ENCODE results near the gene RBBP5. TPM values are rescaled to one million over a fixed set of nuclear protein-coding genes. Genes with fewer than 3 reads are reported as not detected.
A peak's percentile ranks its signal among the peaks of the same experiment; 100 is the strongest.

The RBBP5 gene
- polyA plus RNA-seq, 1 experiment, result 16.0 TPM

DNA sequence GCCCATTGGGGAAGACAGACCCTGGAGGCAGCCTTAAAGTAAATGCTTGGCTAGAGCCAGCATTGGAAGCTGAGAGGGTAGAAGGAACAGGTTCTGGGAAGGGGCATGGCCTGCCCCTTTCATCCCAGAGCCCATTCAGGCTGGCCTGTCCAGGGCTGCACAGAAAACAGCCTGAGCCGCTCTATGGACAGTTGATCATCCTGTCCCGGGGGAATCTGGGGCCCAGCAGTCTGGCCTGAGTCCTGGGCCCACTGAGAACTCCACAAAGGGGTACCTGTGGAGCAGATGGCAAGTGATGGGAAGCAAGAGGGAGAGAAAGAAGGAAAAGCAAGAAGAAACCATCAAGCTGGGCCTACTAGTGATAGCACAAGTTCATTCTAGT lies 50.8 kb downstream of the RBBP5 start:
- no peak for DNase-seq (ENCODE audit: low read depth, low spot score)
- Histone ChIP-seq H3K27me3 (ENCODE audit: control insufficient read depth, insufficient read depth, low read length) (peaks cover 12% of the 10 kb centered on the region), H3K4me3 (ENCODE audit: low read depth, low read length) (no peak overlapping the region), H3K27ac (ENCODE audit: low read depth, low read length) (no peak overlapping the region), H3K9me3 (ENCODE audit: control insufficient read depth, insufficient read depth, low read length) (no peaks in the 10 kb centered on the region; the same call in 1 of the 2 replicates)
- TF ChIP-seq, protein P1, sequence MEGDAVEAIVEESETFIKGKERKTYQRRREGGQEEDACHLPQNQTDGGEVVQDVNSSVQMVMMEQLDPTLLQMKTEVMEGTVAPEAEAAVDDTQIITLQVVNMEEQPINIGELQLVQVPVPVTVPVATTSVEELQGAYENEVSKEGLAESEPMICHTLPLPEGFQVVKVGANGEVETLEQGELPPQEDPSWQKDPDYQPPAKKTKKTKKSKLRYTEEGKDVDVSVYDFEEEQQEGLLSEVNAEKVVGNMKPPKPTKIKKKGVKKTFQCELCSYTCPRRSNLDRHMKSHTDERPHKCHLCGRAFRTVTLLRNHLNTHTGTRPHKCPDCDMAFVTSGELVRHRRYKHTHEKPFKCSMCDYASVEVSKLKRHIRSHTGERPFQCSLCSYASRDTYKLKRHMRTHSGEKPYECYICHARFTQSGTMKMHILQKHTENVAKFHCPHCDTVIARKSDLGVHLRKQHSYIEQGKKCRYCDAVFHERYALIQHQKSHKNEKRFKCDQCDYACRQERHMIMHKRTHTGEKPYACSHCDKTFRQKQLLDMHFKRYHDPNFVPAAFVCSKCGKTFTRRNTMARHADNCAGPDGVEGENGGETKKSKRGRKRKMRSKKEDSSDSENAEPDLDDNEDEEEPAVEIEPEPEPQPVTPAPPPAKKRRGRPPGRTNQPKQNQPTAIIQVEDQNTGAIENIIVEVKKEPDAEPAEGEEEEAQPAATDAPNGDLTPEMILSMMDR (IDR thresholded peaks at IDR 0.05; ENCODE audit: low read depth, low read length), result no peak
- ChIA-PET POLR2A (interaction anchor here (1.2 kb wide), 1 partner anchor 51 kb away, joined by 7 read pairs; the partner anchor contains the start of gene RBBP5), CTCF (interaction anchor here (13.6 kb wide), 1 partner anchor 9 kb away, joined by 106 read pairs; no protein-coding TSS in a partner anchor)

DNA sequence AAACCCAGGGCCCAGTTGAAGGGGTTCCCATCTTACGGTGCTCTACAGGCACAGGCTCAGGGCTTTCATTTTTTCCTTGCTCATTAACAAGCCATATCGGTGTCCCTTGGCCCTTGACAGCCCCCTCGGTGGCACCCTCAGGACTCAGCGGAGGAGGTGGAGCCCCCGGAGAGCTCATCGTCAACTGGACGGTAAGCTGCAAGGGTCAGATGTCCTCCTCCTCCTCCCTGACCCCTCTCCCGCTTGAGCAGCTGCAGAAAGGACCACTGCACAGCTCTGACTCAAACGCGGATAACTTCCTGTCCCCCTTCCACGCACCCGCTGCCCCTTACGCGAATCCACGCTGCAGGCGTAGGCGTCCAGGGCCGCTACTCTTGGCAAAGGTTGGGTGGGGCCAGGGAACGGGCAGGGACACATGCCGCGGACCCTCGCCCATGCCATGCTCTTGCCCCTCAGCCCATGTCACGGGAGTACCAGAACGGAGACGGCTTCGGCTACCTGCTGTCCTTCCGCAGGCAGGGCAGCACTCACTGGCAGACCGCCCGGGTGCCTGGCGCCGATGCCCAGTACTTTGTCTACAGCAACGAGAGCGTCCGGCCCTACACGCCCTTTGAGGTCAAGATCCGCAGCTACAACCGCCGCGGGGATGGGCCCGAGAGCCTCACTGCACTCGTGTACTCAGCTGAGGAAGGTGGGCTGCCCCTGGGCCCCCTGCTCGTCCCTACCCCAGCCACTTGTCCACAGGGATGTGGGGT lies 52.2 kb downstream of the RBBP5 start:
- Histone ChIP-seq H3K9me3 (ENCODE audit: control insufficient read depth, insufficient read depth, low read length) (no peaks in the 10 kb centered on the region; the same call in 1 of the 2 replicates), H3K4me3 (ENCODE audit: low read depth, low read length) (no peak overlapping the region), H3K27me3 (ENCODE audit: control insufficient read depth, insufficient read depth, low read length) (peaks cover 21% of the 10 kb centered on the region), H3K27ac (ENCODE audit: low read depth, low read length) (no peak overlapping the region)
- ChIA-PET CTCF (interaction anchor here (0.9 to 1.5 kb wide), 2 partner anchors 8 to 187 kb away, joined by 4 to 5 read pairs; no protein-coding TSS in a partner anchor), POLR2A (no interaction called here)
- no peak for DNase-seq (ENCODE audit: low read depth, low spot score)
- TF ChIP-seq, protein P1 (IDR thresholded peaks at IDR 0.05; ENCODE audit: low read depth, low read length), result no peak

DNA sequence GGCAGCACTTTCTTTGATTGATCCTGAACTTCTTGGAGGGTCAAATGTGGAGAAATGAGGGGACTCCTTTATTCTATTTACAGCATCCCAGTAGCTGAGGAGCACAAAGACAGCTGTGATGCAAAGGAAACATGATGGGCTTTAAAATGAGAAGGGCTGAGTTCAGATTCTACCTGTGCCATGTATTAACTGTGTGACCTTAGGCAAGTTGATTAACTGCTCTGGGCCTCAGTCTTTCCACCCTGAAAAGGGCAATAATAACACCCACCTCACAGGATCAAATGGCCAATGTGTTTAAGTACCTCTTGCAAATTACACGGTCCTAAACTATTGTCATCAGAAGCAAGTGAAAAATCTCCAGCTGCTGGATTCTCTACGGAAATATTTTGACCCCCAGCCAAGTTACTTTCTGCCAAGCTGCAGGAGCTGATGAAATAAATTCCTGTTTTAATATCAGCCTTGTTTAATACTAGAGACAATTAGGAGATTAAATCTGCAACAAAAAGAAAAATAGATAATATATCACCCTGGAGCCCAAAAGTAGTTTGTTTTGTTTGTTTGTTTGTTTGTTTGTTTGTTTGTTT lies 53.2 kb downstream of the RBBP5 start:
- Histone ChIP-seq H3K27me3 (ENCODE audit: control insufficient read depth, insufficient read depth, low read length) (peaks cover 23% of the 10 kb centered on the region), H3K4me3 (ENCODE audit: low read depth, low read length) (no peak overlapping the region), H3K9me3 (ENCODE audit: control insufficient read depth, insufficient read depth, low read length) (no peaks in the 10 kb centered on the region; the same call in 1 of the 2 replicates), H3K27ac (ENCODE audit: low read depth, low read length) (no peak overlapping the region)
- ChIA-PET CTCF (interaction anchor here (0.6 to 1.5 kb wide), 2 partner anchors 93 to 188 kb away, joined by 3 to 5 read pairs; no protein-coding TSS in a partner anchor), POLR2A (no interaction called here)
- TF ChIP-seq, protein P1 (IDR thresholded peaks at IDR 0.05; ENCODE audit: low read depth, low read length), result no peak
- DNase-seq (ENCODE audit: low read depth, low spot score), result peak; percentile 6

DNA sequence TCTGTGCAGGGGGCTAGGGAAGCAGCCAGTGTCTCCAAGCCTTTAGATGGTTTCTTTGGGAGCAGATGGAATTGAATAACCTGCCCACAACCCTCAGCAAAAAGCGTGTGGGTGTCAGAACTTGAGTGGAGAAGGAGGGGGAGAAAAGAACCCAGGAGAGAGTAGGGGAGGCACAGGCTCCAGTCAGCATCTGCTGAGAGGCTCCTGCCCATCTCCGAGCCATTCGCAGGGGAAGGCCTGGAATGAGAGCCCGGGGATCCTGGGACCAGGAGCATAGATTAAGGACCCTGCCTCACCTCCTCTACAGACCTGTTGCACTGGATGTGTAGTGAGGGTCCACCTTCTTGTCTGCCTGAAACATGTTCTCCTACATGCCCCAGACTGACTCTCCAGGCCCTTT lies 53.8 kb downstream of the RBBP5 start:
- no peak for DNase-seq (ENCODE audit: low read depth, low spot score)
- ChIA-PET POLR2A (no interaction called here), CTCF (interaction anchor here (0.6 kb wide), 1 partner anchor 93 kb away, joined by 3 read pairs; no protein-coding TSS in a partner anchor)
- Histone ChIP-seq H3K4me3 (ENCODE audit: low read depth, low read length) (no peak overlapping the region), H3K9me3 (ENCODE audit: control insufficient read depth, insufficient read depth, low read length) (no peaks in the 10 kb centered on the region; the same call in 1 of the 2 replicates), H3K27me3 (ENCODE audit: control insufficient read depth, insufficient read depth, low read length) (peaks cover 23% of the 10 kb centered on the region), H3K27ac (ENCODE audit: low read depth, low read length) (no peak overlapping the region)
- TF ChIP-seq, protein P1 (IDR thresholded peaks at IDR 0.05; ENCODE audit: low read depth, low read length), result no peak

DNA sequence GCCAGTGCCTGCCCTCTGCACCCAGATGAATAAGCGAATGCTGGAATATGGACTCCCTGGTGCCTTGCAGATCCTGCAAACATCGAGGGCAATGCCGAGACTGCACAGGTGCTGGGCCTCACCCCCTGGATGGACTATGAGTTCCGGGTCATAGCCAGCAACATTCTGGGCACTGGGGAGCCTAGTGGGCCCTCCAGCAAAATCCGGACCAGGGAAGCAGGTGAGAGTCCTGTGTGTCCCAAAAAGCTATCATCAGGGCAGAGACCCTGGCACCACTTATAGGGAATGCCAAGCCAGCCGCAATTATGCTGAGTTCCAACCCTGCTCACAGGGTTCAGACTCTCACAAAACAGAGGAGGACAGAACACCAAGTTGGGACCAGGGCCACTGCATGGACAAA lies 54.7 kb downstream of the RBBP5 start:
- Histone ChIP-seq H3K4me3 (ENCODE audit: low read depth, low read length) (no peak overlapping the region), H3K27ac (ENCODE audit: low read depth, low read length) (no peak overlapping the region), H3K9me3 (ENCODE audit: control insufficient read depth, insufficient read depth, low read length) (no peaks in the 10 kb centered on the region; the same call in 1 of the 2 replicates), H3K27me3 (ENCODE audit: control insufficient read depth, insufficient read depth, low read length) (peaks cover 23% of the 10 kb centered on the region)
- TF ChIP-seq, protein P1 (IDR thresholded peaks at IDR 0.05; ENCODE audit: low read depth, low read length), result no peak
- CTCF ChIA-PET, result no interaction called here
- DNase-seq (ENCODE audit: low read depth, low spot score), result no peak
- POLR2A ChIA-PET, result no interaction called here
